HepG2 (cell line): Measurements from ENCODE around the gene SECTM1. TPM values are rescaled to one million over a fixed set of nuclear protein-coding genes. Genes with fewer than 3 reads are reported as not detected.
A peak's percentile ranks its signal among the peaks of the same experiment; 100 is the strongest.

Source experiments
- ATM ChIP-seq: fragments of 450-650 bp; IDR thresholded peaks from 2 replicates; pipeline ENCODE4 v1.7.1; 2017; ENCODE audit warnings: mild to moderate bottlenecking, borderline replicate concordance
- FOXK2 ChIP-seq: fragments of 450-650 bp; IDR thresholded peaks from 2 replicates; pipeline ENCODE4 v1.6.1; 2016
- GLI4 ChIP-seq: sonication (generic); formaldehyde crosslinking; IDR thresholded peaks from 2 replicates; pipeline ENCODE4 v1.5.1; 2020; ENCODE audit warnings: missing genetic modification reagents, mild to moderate bottlenecking, moderate library complexity, borderline replicate concordance
- POLR2A ChIP-seq, 2 experiments: IDR thresholded peaks; 2 replicates each; pipeline ENCODE4 v1.6.1; 2011; ENCODE audit warnings: low read depth in 2 of 2, low read length in 2 of 2, mild to moderate bottlenecking in 1 of 2, moderate library complexity in 1 of 2; ENCODE audit not compliant: insufficient read depth in 1 of 2
- POLR2AphosphoS2 ChIP-seq: IDR thresholded peaks from 2 replicates; pipeline ENCODE4 v1.6.1; 2011; ENCODE audit warnings: low read depth, low read length, improper control_type of control experiment
- ZBTB21 ChIP-seq: sonication (generic); formaldehyde crosslinking; IDR thresholded peaks from 2 replicates; pipeline ENCODE4 v1.4.0; 2020; ENCODE audit warnings: missing genetic modification reagents
- ZNF431 ChIP-seq: sonication (generic); formaldehyde crosslinking; IDR thresholded peaks from 2 replicates; pipeline ENCODE4 v1.9.0; 2022; ENCODE audit warnings: missing genetic modification reagents, low read depth, mild to moderate bottlenecking, borderline replicate concordance
- ZSCAN20 ChIP-seq: sonication (generic); formaldehyde crosslinking; IDR thresholded peaks from 2 replicates; pipeline ENCODE4 v1.4.0; 2020; ENCODE audit warnings: missing genetic modification reagents, mild to moderate bottlenecking, borderline replicate concordance
- ZXDC ChIP-seq: sonication (generic); formaldehyde crosslinking; IDR thresholded peaks from 2 replicates; pipeline ENCODE4 v1.5.0; 2020; ENCODE audit warnings: mild to moderate bottlenecking, missing genetic modification reagents
- polyA plus RNA-seq, 8 experiments: library from polyadenylated mRNA; depleted of rRNA in 3 of 8; stranded (reverse) in 7 of 8; unstranded in 1 of 8; fragments of >200 nt; fragmentation: Illumina TruSeq in 4 of 8; extraction: Trizol in 4 of 8; gene quantifications; 2 replicates each; pipeline versions ENCODE4 v1.2.1 to v1.2.3, GENCODE V29; 2011 to 2016; ENCODE audit warnings: low read depth in 4 of 8, missing spikeins in 1 of 8, mixed read lengths in 1 of 8; ENCODE audit not compliant: insufficient read depth in 1 of 8
- total RNA-seq, 5 experiments: library from RNA; depleted of rRNA; stranded (reverse); fragments of >200 nt; fragmentation: Illumina TruSeq; extraction: Trizol; gene quantifications; 2 replicates each; pipeline ENCODE4 v1.2.3, GENCODE V29; 2016; ENCODE audit warnings: low read depth in 1 of 5
- TF ChIP-seq, protein P1 (sequence below): sonication (generic); formaldehyde crosslinking; IDR thresholded peaks from 2 replicates; pipeline ENCODE4 v1.4.0; 2020; ENCODE audit warnings: low read depth, mild to moderate bottlenecking, missing genetic modification reagents
- TF ChIP-seq, protein P2 (sequence below): sonication (generic); formaldehyde crosslinking; IDR thresholded peaks from one replicate; pipeline ENCODE4 v1.5.1; 2020; ENCODE audit warnings: mild to moderate bottlenecking, missing genetic modification reagents; ENCODE audit errors: not compliant biosample characterization
- TF ChIP-seq, protein P3 (sequence below): sonication (generic); formaldehyde crosslinking; IDR thresholded peaks from 2 replicates; pipeline ENCODE4 v1.5.1; 2020; ENCODE audit warnings: mild to moderate bottlenecking, missing genetic modification reagents

The SECTM1 gene
- total and polyA plus RNA-seq, 2 of the 13 experiments (the other 11 are each of a cell fraction or from before 2014, with no cell fraction given): 3.5 to 5.3 TPM

DNA sequence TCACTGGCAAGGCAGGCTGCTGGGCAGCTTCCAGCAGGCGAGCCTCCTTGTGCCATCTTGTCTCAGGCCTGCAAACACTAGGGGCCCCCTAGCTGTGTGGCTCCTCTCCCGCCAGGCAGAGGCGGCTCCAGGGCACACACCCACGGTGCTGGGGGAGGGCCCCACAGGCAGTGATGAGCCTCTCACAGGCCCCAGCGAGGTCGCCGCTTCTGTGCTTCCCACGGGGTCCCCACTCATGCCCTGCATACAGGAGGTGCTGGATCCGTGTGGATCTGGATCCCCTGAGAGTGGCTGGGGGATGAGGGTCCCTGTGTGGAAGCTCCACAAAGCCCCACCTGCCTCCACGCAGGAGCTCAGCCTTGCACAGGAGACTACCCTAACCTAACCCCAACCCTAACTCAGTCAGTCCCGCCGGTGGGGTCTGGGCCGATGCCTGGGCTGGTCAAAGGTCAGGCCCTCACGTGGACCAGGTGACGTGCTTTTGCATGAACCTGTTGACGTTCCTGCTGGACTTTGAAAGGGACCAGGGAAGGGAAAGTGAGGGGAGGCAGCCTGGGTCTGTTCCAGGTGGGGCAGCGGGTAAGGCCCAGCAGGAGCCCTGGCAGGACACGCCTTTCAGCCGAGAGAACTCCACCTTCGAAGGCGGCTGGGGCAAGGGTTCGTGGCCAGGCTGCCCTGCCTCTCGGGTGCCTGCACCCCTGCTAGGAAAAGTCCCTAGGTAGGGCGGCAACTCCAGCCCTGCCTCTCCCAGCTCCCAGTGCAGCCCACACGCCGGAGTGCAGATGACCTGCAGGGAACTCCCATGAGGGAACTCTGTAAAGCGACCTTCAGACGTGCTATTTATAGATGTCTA lies 5.2 kb downstream of the SECTM1 start (continued):
- TF ChIP-seq, protein P1, sequence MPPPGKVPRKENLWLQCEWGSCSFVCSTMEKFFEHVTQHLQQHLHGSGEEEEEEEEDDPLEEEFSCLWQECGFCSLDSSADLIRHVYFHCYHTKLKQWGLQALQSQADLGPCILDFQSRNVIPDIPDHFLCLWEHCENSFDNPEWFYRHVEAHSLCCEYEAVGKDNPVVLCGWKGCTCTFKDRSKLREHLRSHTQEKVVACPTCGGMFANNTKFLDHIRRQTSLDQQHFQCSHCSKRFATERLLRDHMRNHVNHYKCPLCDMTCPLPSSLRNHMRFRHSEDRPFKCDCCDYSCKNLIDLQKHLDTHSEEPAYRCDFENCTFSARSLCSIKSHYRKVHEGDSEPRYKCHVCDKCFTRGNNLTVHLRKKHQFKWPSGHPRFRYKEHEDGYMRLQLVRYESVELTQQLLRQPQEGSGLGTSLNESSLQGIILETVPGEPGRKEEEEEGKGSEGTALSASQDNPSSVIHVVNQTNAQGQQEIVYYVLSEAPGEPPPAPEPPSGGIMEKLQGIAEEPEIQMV (CRISPR knock-in tag): peak; percentile 86; the same call in 1 of the 2 replicates
- 0 out of 2 replicates have a peak, but pooled peaks have one; percentile 54 for TF ChIP-seq ZSCAN20 (CRISPR knock-in tag)
- TF ChIP-seq FOXK2: peak; percentile 83
- peak; percentile 91 for TF ChIP-seq ZBTB21
- TF ChIP-seq ZXDC (CRISPR knock-in tag): no peak; the same call in 1 of the 2 replicates
- TF ChIP-seq ZNF431 (CRISPR knock-in tag): peak; percentile 56; the same call in 1 of the 2 replicates
- TF ChIP-seq, protein P2, sequence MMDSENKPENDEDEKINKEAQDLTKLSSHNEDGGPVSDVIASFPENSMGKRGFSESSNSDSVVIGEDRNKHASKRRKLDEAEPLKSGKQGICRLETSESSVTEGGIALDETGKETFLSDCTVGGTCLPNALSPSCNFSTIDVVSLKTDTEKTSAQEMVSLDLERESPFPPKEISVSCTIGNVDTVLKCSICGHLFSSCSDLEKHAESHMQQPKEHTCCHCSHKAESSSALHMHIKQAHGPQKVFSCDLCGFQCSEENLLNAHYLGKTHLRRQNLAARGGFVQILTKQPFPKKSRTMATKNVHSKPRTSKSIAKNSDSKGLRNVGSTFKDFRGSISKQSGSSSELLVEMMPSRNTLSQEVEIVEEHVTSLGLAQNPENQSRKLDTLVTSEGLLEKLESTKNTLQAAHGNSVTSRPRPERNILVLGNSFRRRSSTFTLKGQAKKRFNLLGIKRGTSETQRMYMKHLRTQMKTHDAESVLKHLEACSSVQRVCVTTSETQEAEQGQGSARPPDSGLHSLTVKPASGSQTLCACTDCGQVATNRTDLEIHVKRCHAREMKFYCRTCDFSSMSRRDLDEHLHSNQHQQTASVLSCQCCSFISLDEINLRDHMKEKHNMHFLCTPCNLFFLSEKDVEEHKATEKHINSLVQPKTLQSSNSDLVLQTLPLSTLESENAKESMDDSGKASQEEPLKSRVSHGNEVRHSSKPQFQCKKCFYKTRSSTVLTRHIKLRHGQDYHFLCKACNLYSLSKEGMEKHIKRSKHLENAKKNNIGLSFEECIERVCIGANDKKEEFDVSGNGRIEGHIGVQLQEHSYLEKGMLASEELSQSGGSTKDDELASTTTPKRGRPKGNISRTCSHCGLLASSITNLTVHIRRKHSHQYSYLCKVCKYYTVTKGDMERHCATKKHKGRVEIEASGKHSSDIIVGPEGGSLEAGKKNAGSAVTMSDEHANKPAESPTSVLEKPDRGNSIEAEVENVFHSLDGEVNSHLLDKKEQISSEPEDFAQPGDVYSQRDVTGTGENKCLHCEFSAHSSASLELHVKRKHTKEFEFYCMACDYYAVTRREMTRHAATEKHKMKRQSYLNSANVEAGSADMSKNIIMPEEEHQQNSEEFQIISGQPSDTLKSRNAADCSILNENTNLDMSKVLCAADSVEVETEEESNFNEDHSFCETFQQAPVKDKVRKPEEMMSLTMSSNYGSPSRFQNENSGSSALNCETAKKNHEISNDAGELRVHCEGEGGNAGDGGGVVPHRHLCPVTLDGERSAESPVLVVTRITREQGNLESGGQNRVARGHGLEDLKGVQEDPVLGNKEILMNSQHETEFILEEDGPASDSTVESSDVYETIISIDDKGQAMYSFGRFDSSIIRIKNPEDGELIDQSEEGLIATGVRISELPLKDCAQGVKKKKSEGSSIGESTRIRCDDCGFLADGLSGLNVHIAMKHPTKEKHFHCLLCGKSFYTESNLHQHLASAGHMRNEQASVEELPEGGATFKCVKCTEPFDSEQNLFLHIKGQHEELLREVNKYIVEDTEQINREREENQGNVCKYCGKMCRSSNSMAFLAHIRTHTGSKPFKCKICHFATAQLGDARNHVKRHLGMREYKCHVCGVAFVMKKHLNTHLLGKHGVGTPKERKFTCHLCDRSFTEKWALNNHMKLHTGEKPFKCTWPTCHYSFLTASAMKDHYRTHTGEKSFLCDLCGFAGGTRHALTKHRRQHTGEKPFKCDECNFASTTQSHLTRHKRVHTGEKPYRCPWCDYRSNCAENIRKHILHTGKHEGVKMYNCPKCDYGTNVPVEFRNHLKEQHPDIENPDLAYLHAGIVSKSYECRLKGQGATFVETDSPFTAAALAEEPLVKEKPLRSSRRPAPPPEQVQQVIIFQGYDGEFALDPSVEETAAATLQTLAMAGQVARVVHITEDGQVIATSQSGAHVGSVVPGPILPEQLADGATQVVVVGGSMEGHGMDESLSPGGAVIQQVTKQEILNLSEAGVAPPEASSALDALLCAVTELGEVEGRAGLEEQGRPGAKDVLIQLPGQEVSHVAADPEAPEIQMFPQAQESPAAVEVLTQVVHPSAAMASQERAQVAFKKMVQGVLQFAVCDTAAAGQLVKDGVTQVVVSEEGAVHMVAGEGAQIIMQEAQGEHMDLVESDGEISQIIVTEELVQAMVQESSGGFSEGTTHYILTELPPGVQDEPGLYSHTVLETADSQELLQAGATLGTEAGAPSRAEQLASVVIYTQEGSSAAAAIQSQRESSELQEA (CRISPR knock-in tag): no peak
- peak; percentile 43; the same call in 1 of the 2 replicates for TF ChIP-seq POLR2AphosphoS2
- peak in 1 of 2 experiments; percentile 78; a peak in 2 of 4 replicates for TF ChIP-seq POLR2A (IDR thresholded peaks at IDR 0.05; ENCODE audit: insufficient read depth in 1 of 2, low read depth in 2 of 2, low read length in 2 of 2)
- TF ChIP-seq, protein P3, sequence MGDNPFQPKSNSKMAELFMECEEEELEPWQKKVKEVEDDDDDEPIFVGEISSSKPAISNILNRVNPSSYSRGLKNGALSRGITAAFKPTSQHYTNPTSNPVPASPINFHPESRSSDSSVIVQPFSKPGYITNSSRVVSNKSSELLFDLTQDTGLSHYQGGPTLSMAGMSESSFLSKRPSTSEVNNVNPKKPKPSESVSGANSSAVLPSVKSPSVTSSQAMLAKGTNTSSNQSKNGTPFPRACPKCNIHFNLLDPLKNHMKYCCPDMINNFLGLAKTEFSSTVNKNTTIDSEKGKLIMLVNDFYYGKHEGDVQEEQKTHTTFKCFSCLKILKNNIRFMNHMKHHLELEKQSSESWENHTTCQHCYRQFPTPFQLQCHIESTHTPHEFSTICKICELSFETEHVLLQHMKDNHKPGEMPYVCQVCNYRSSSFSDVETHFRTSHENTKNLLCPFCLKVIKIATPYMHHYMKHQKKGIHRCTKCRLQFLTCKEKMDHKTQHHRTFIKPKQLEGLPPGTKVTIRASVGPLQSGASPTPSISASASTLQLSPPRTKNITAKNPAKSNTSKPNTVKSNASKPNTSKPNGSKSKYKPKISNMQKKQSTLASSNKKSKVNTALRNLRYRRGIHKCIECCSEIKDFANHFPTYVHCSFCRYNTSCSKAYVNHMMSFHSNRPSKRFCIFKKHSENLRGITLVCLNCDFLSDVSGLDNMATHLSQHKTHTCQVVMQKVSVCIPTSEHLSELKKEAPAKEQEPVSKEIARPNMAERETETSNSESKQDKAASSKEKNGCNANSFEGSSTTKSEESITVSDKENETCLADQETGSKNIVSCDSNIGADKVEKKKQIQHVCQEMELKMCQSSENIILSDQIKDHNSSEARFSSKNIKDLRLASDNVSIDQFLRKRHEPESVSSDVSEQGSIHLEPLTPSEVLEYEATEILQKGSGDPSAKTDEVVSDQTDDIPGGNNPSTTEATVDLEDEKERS (CRISPR knock-in tag): peak; percentile 98
- TF ChIP-seq GLI4 (CRISPR knock-in tag): no peak; the same call in 1 of the 2 replicates
- TF ChIP-seq ATM: no peak
